ENCODE results near the gene TCF21. TPM values are rescaled to one million over a fixed set of nuclear protein-coding genes. Genes with fewer than 3 reads are reported as not detected.

The TCF21 gene
- total RNA-seq, 6 experiments from 2014 or later: 0.46 to 1.5 (median 0.99) TPM

DNA sequence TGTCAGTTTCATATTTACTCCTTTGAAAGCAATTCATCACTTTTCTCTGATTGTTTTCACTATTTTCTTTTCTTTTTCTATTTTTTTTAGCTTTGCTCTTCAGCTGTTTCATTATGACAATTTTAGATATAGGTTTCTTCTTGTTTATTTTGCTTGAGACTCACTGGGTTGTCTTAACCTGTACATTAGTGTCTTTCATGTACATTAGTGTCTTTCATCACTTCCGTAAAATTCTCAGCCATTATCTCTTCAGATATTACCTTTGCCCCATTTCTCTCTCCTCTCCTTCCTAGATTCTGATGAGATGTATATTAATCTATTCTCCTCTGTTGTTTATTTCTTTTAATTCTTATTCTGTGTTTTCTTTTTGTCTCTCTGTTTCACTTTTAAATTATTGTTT is 49.6 kb downstream of the TCF21 start:
- no peaks in the 10 kb centered on the region for H3K27me3 ChIP-seq
- no peaks in the 10 kb centered on the region for H3K36me3 ChIP-seq
- no peak overlapping the region for H3K27ac ChIP-seq
- 100% methylated on average over 1 of the region's 1 CpG for WGBS (ENCODE audit: insufficient coverage, low coverage, low lambda C conversion rate, missing lambda C conversion rate)
- H3K4me1 ChIP-seq: peaks cover 0 to 4% (median 0%) of the 10 kb centered on the region in 4 donors
- no peaks in the 10 kb centered on the region for H3K9me3 ChIP-seq
- no peak for TF ChIP-seq POLR2A (IDR thresholded peaks at IDR 0.05)
- no peak for TF ChIP-seq CTCF (IDR thresholded peaks at IDR 0.05)
- no peak overlapping the region for H3K4me3 ChIP-seq
- intact Hi-C loops (cut with DNase I): no loop called here
- DNase-seq (no peak), ATAC-seq (no peak)

GRCh38 chr6:133939778-133940667 is 51.1 kb downstream of the TCF21 start:
- TF ChIP-seq CTCF (IDR thresholded peaks at IDR 0.05): no peak
- no peak for TF ChIP-seq POLR2A (IDR thresholded peaks at IDR 0.05)
- ATAC-seq (peak; percentile 88 to 100 (median 94)), DNase-seq (peak in 2 of 3 donors; percentile 24 to 69)
- intact Hi-C loops (cut with DNase I): no loop called here
- no peaks in the 10 kb centered on the region for H3K9me3 ChIP-seq
- H3K27ac ChIP-seq: peak overlapping the region in 2 of 3 donors; percentile 10 to 47
- no peaks in the 10 kb centered on the region for H3K36me3 ChIP-seq
- H3K4me1 ChIP-seq: peaks cover 0 to 4% (median 0%) of the 10 kb centered on the region in 4 donors
- 43% methylated on average over 8 of the region's 8 CpGs for WGBS (ENCODE audit: insufficient coverage, low coverage, low lambda C conversion rate, missing lambda C conversion rate)
- no peaks in the 10 kb centered on the region for H3K27me3 ChIP-seq
- peak overlapping the region in 2 of 3 donors; percentile 6 to 8 for H3K4me3 ChIP-seq

Other genes with a start within 250 kb of the TCF21 start
- gene TBPL1, start 64.1 kb downstream of the TCF21 start, total RNA-seq: 10 to 100 TPM in 2 of 6 experiments, 1 to 10 TPM in 4; 6.0 to 11.5 (median 9.4) TPM
- gene SLC2A12, start 163.5 kb downstream of the TCF21 start, total RNA-seq: 1 to 10 TPM in 2 of 6 experiments, under 1 TPM in 4; 0.49 to 9.1 (median 0.68) TPM

Data from right lobe of liver (tissue), 6 donors.